Thoracic aorta (tissue), 2 donors: ENCODE results near the gene KRT31. TPM values are rescaled to one million over a fixed set of nuclear protein-coding genes. Genes with fewer than 3 reads are reported as not detected.
"Not testable (repeated sequence)": the region's sequence is repeated elsewhere in the genome, so short reads cannot be mapped to it uniquely, and the experiment has no call there.

Experiments
- ATAC-seq: fragments of 150-250 bp; one replicate; pipeline ENCODE4 v1.8.0; 2017; ENCODE audit warnings: low read depth; ENCODE audit not compliant: insufficient number of reproducible peaks, low FRiP score
- DNase-seq: peaks from one replicate; pipeline ENCODE4 v3.0.0-alpha.2; 2020; ENCODE audit warnings: low spot score
- H3K27ac ChIP-seq, 2 donors: fragments of 200-600 bp; sonication (generic); 1 replicate in 1 of 2; 2 replicates in 1 of 2; pipeline ENCODE4 v1.5.1; 2016; ENCODE audit warnings: mild to moderate bottlenecking in 2 of 2, moderate library complexity in 2 of 2
- H3K27me3 ChIP-seq: fragments of 200-600 bp; sonication (generic); replicated peaks from 2 replicates; pipeline ENCODE4 v1.6.0; 2016; ENCODE audit warnings: mild to moderate bottlenecking; ENCODE audit not compliant: insufficient read depth
- H3K36me3 ChIP-seq: fragments of 200-600 bp; sonication (generic); one replicate; pipeline ENCODE4 v1.5.1; 2016
- H3K4me1 ChIP-seq, 2 donors: fragments of 200-600 bp; sonication (generic); 1 replicate in 1 of 2; 2 replicates in 1 of 2; pipeline versions ENCODE4 v1.5.1 to v1.6.0; 2016; ENCODE audit warnings: low read depth in 2 of 2, mild to moderate bottlenecking in 1 of 2; ENCODE audit not compliant: control insufficient read depth in 1 of 2
- H3K4me3 ChIP-seq: fragments of 200-600 bp; sonication (generic); 2 replicates; pipeline ENCODE4 v1.5.1; 2016; ENCODE audit warnings: mild to moderate bottlenecking
- H3K9me3 ChIP-seq: fragments of 200-600 bp; sonication (generic); 2 replicates; pipeline ENCODE4 v1.5.1; 2016
- CTCF ChIP-seq: fragments of 200-600 bp; sonication (generic); IDR thresholded peaks from one replicate; pipeline ENCODE4 v1.5.1; 2019; ENCODE audit warnings: antibody characterized with exemption
- total RNA-seq, 2 donors: library from RNA; depleted of rRNA; stranded (reverse); fragments of >200 nt; gene quantifications; one replicate each; pipeline versions ENCODE4 v1.1.0 to v1.2.3, GENCODE V29; 2016

Gene KRT31
- total RNA-seq, 2 donors from 2014 or later, result not detected

- H3K4me1 ChIP-seq, result no peaks in the 10 kb centered on the region
- no peaks in the 10 kb centered on the region for H3K36me3 ChIP-seq
- no peak overlapping the region for H3K4me3 ChIP-seq
- DNase-seq, result no peak
- H3K9me3 ChIP-seq, result peaks cover 9% of the 10 kb centered on the region
- H3K27me3 ChIP-seq, result no peaks in the 10 kb centered on the region
- no peak overlapping the region for H3K27ac ChIP-seq
- ATAC-seq, result no peak
- no peak for TF ChIP-seq CTCF
Measured at GRCh38 chr17:41390411-41390938, 6.9 kb downstream of the KRT31 start.

- Histone ChIP-seq H3K9me3 (peaks cover 9% of the 10 kb centered on the region), H3K4me1 (no peaks in the 10 kb centered on the region)
- ATAC-seq, result no peak
Measured at GRCh38 chr17:41387670-41388069, 9.7 kb downstream of the KRT31 start.

GRCh38 chr17:41386227-41386626 is 11.2 kb downstream of the KRT31 start:
- Histone ChIP-seq H3K4me1 (no peaks in the 10 kb centered on the region), H3K36me3 (no peaks in the 10 kb centered on the region), H3K27me3 (no peaks in the 10 kb centered on the region), H3K27ac (no peak overlapping the region), H3K9me3 (peaks cover 9% of the 10 kb centered on the region), H3K4me3 (no peak overlapping the region)
- ATAC-seq (no peak), DNase-seq (no peak)
- TF ChIP-seq CTCF, result no peak

More at GRCh38 chr17:41387670-41388069, 9.7 kb downstream of the KRT31 start:
- no peak overlapping the region for H3K4me3 ChIP-seq
- DNase-seq, result no peak
- H3K27ac ChIP-seq, result no peak overlapping the region
- H3K36me3 ChIP-seq, result no peaks in the 10 kb centered on the region
- TF ChIP-seq CTCF, result no peak
- H3K27me3 ChIP-seq, result no peaks in the 10 kb centered on the region

- ATAC-seq (no peak), DNase-seq (no peak)
- no peak for TF ChIP-seq CTCF
- Histone ChIP-seq H3K27ac (no peak overlapping the region), H3K4me1 (no peaks in the 10 kb centered on the region), H3K4me3 (no peak overlapping the region), H3K27me3 (no peaks in the 10 kb centered on the region), H3K9me3 (peaks cover 9% of the 10 kb centered on the region), H3K36me3 (no peaks in the 10 kb centered on the region)
Measured at GRCh38 chr17:41383690-41384089, 13.7 kb downstream of the KRT31 start.

- H3K27ac ChIP-seq, result no peak overlapping the region
- ATAC-seq (no peak), DNase-seq (no peak)
- H3K4me3 ChIP-seq, result no peak overlapping the region
- H3K27me3 ChIP-seq, result no peaks in the 10 kb centered on the region
- H3K36me3 ChIP-seq, result no peaks in the 10 kb centered on the region
- TF ChIP-seq CTCF, result no peak
- H3K9me3 ChIP-seq, result peaks cover 9% of the 10 kb centered on the region
- no peaks in the 10 kb centered on the region for H3K4me1 ChIP-seq
Measured at GRCh38 chr17:41382394-41382793, 15.0 kb downstream of the KRT31 start.

- not testable (repeated sequence) for H3K4me1 ChIP-seq, H3K4me3 ChIP-seq, DNase-seq, H3K27ac ChIP-seq, ATAC-seq, H3K9me3 ChIP-seq, H3K27me3 ChIP-seq, H3K36me3 ChIP-seq
Measured at GRCh38 chr17:41381943-41382342, 15.5 kb downstream of the KRT31 start, which contains the start of gene KRT34. Gene KRT34, minus strand, starts transcription at chr17:41382306. Its CDS starts 60 bp downstream, at chr17:41382246.

GRCh38 chr17:41380091-41380490 is 17.3 kb downstream of the KRT31 start:
- H3K36me3 ChIP-seq, H3K27me3 ChIP-seq, H3K4me1 ChIP-seq, ATAC-seq, H3K9me3 ChIP-seq, DNase-seq, H3K4me3 ChIP-seq, H3K27ac ChIP-seq: not testable (repeated sequence)
